K562 (cell line): ENCODE results near the gene EDDM3A. TPM values are rescaled to one million over a fixed set of nuclear protein-coding genes. Genes with fewer than 3 reads are reported as not detected.

ENCODE experiments used
- ATAC-seq: fragments of 200-7000 bp; cut with Tn5 transposase; 3 replicates; pipeline ENCODE4 v1.9.1; 2020; ENCODE audit warnings: moderate library complexity
- BruUV-seq: library from RNA; stranded (reverse); fragments of 400-500 nt; replicated peaks from 2 replicates; lab custom pipeline; 2021; lab: Mats Ljungman, UMichigan
- CTCF ChIA-PET: fragments of 300-600 bp; formaldehyde crosslinking; extraction: SDS; loops from one replicate; lab custom pipeline; 2021; ENCODE audit warnings: low intra/inter-chr PET ratio; lab: Yijun Ruan, JAX
- POLR2A ChIA-PET: fragments of 300-600, 350-650 bp; sonication (Branson Sonifier 250); formaldehyde crosslinking; extraction: SDS; loops from one replicate; lab custom pipeline; 2021; ENCODE audit warnings: antibody characterized with exemption, inconsistent platforms; lab: Yijun Ruan, JAX
- DNase-seq, 4 experiments: peaks; one replicate each; pipeline versions ENCODE4 v3.0.0 to v3.0.0-alpha.2; 2011 to 2018; ENCODE audit warnings: low spot score in 3 of 4, mixed read lengths in 3 of 4; ENCODE audit errors: extremely low read depth in 1 of 4
- FAIRE-seq: peaks from 2 replicates; lab custom pipeline; 2011; peaks lifted over from hg19 to GRCh38; lab: Jason Lieb, UNC
- H2AFZ ChIP-seq: 2 replicates; pipeline ENCODE4 v1.6.0; 2011; ENCODE audit warnings: low read depth, low read length, control low read depth, inconsistent platforms
- H3K27ac ChIP-seq: fragments of 200-600 bp; 3 replicates; pipeline ENCODE4 v1.8.0; 2011; ENCODE audit warnings: low read depth, mild to moderate bottlenecking, control low read depth, inconsistent platforms, low read length, moderate library complexity, mixed read lengths; ENCODE audit errors: extremely low read depth
- H3K27me3 ChIP-seq, 2 experiments: fragments of 300-600 bp in 1 of 2; 2 replicates in 1 of 2; 3 replicates in 1 of 2; pipeline versions ENCODE4 v1.6.0 to v1.8.0; 2011; ENCODE audit warnings: inconsistent platforms in 2 of 2, low read length in 2 of 2, mild to moderate bottlenecking in 1 of 2, mixed read lengths in 1 of 2, moderate library complexity in 1 of 2; ENCODE audit not compliant: control insufficient read depth in 2 of 2, insufficient read depth in 2 of 2
- H3K36me3 ChIP-seq: fragments of 300-600 bp; 3 replicates; pipeline ENCODE4 v1.8.0; 2011; ENCODE audit warnings: mild to moderate bottlenecking, low read length, inconsistent platforms; ENCODE audit not compliant: control insufficient read depth, insufficient read depth
- H3K4me1 ChIP-seq, 2 experiments: fragments of 200-600 bp in 1 of 2; replicated peaks in 1 of 2; 2 replicates in 1 of 2; 3 replicates in 1 of 2; pipeline versions ENCODE4 v1.5.1 to v1.8.0; 2011; ENCODE audit warnings: inconsistent platforms in 2 of 2, low read length in 2 of 2, mild to moderate bottlenecking in 1 of 2, mixed read lengths in 1 of 2, moderate library complexity in 1 of 2; ENCODE audit not compliant: control insufficient read depth in 2 of 2, insufficient read depth in 2 of 2
- H3K4me2 ChIP-seq: 2 replicates; pipeline ENCODE4 v1.6.1; 2011; ENCODE audit warnings: low read length, control low read depth, inconsistent platforms, mixed read lengths; ENCODE audit not compliant: insufficient read depth
- H3K4me3 ChIP-seq: fragments of 200-600 bp; sonication (generic), shearing (Covaris generic); 2 replicates; pipeline ENCODE4 v1.5.1; 2016; ENCODE audit warnings: control low read depth, inconsistent platforms
- H3K79me2 ChIP-seq: fragments of 200-600 bp; 3 replicates; pipeline ENCODE4 v1.8.0; 2011; ENCODE audit warnings: low read length, inconsistent platforms; ENCODE audit not compliant: control insufficient read depth, insufficient read depth
- H3K9ac ChIP-seq, 2 experiments: 2 replicates each; pipeline versions ENCODE4 v1.6.0 to v1.6.1; 2011; ENCODE audit warnings: low read depth in 2 of 2, low read length in 2 of 2, control low read depth in 1 of 2, inconsistent platforms in 1 of 2, mild to moderate bottlenecking in 1 of 2, mixed read lengths in 1 of 2; ENCODE audit not compliant: insufficient read depth in 1 of 2
- H3K9me1 ChIP-seq: one replicate; pipeline ENCODE4 v1.6.0; 2011; ENCODE audit warnings: inconsistent platforms, mild to moderate bottlenecking, low read length, moderate library complexity; ENCODE audit not compliant: control insufficient read depth, insufficient read depth
- H3K9me3 ChIP-seq: replicated peaks from 2 replicates; pipeline ENCODE4 v1.5.1; 2011; ENCODE audit warnings: low read depth, low read length, inconsistent platforms; ENCODE audit not compliant: control insufficient read depth, insufficient read depth
- H4K20me1 ChIP-seq: replicated peaks from 2 replicates; pipeline ENCODE4 v1.6.1; 2011; ENCODE audit warnings: low read length, inconsistent platforms, mixed read lengths; ENCODE audit not compliant: control insufficient read depth, insufficient read depth
- BMI1 ChIP-seq: fragments of 150-350 bp; IDR thresholded peaks from 2 replicates; pipeline ENCODE4 v1.6.1; 2014; ENCODE audit warnings: low read length
- CBX1 ChIP-seq: sonication (generic); IDR thresholded peaks from 2 replicates; pipeline ENCODE4 v1.6.1; 2016; ENCODE audit warnings: antibody characterized with exemption, low read depth, mild to moderate bottlenecking
- CTBP1 ChIP-seq: fragments of 450-650 bp; IDR thresholded peaks from 2 replicates; pipeline ENCODE4 v1.6.1; 2016; ENCODE audit warnings: borderline replicate concordance
- EZH2 ChIP-seq: IDR thresholded peaks from 2 replicates; pipeline ENCODE4 v1.6.1; 2012; ENCODE audit warnings: low read depth, mild to moderate bottlenecking, inconsistent platforms, low read length, borderline replicate concordance
- HMG20B ChIP-seq: fragments of 250-450 bp; sonication (Bioruptor Pico); IDR thresholded peaks from 2 replicates; pipeline ENCODE4 v1.5.0; 2021; ENCODE audit warnings: mild to moderate bottlenecking
- HNRNPH1 ChIP-seq: fragments of 200-400 bp; formaldehyde crosslinking; optimal IDR thresholded peaks from 2 replicates; pipeline ENCODE3; 2017; ENCODE audit warnings: low read depth, mild to moderate bottlenecking, low read length, moderate library complexity
- KLF6 ChIP-seq: fragments of 250-450 bp; sonication (Bioruptor Pico); IDR thresholded peaks from 2 replicates; pipeline ENCODE4 v1.4.0; 2020; ENCODE audit warnings: mild to moderate bottlenecking, moderate library complexity, borderline replicate concordance
- MAZ ChIP-seq, 2 experiments: fragments of 450-650 bp in 1 of 2; sonication (generic) in 1 of 2; formaldehyde crosslinking; IDR thresholded peaks in 1 of 2; conservative IDR thresholded peaks in 1 of 2; 2 replicates each; pipeline versions ENCODE4 v1.4.0 to v1.5.0; 2020; ENCODE audit warnings: mild to moderate bottlenecking in 1 of 2, missing genetic modification reagents in 1 of 2
- SRSF9 ChIP-seq: fragments of 200-400 bp; formaldehyde crosslinking; IDR thresholded peaks from 2 replicates; pipeline ENCODE4 v1.6.1; 2017; ENCODE audit warnings: low read depth, low read length, borderline replicate concordance
- TCF7L2 ChIP-seq: fragments of 150-350 bp; IDR thresholded peaks from 2 replicates; pipeline ENCODE4 v1.6.1; 2016; ENCODE audit warnings: low read depth, mild to moderate bottlenecking, low read length, moderate library complexity
- WGBS: fragments of 100-300 bp; shearing (Covaris generic); methylation state at CpG from one replicate; pipeline ENCODE4 v1.1.6; 2016; ENCODE audit warnings: low coverage, mixed read lengths; ENCODE audit not compliant: insufficient coverage; ENCODE audit errors: missing lambda C conversion rate; 5-methylcytosine and 5-hydroxymethylcytosine counted together
- in situ Hi-C: fragments of 300-500 bp; cut with MboI; formaldehyde crosslinking; loops from 4 replicates; pipeline ENCODE4 v1.15.0; 2018; ENCODE audit warnings: inconsistent platforms, mixed read lengths
- intact Hi-C: fragments of 100-400 bp; cut with micrococcal nuclease; formaldehyde crosslinking; loops from 2 replicates; pipeline ENCODE4 v1.14.2; 2022
- polyA plus RNA-seq, 8 experiments: library from polyadenylated mRNA; depleted of rRNA in 4 of 8; stranded (reverse) in 5 of 8; unstranded in 3 of 8; fragments of >200 nt; fragmentation: Nextera tagmentation in 2 of 8; fragmentation: Illumina TruSeq in 1 of 8; extraction: Ambion mirVana in 2 of 8; extraction: Trizol in 1 of 8; gene quantifications; 2 replicates each; pipeline versions ENCODE4 v1.2.1 to v1.2.3, GENCODE V29; 2011 to 2014; ENCODE audit warnings: inconsistent platforms in 1 of 8, missing spikeins in 1 of 8
- total RNA-seq, 7 experiments: library from RNA; depleted of rRNA in 6 of 7; stranded (reverse); fragments of >200 nt in 6 of 7; fragmentation: Illumina TruSeq in 2 of 7; extraction: Trizol in 2 of 7; gene quantifications; 2 replicates each; pipeline versions ENCODE4 v1.2.1 to v1.2.3, GENCODE V29; 2011 to 2021; ENCODE audit warnings: low replicate concordance in 1 of 7
- TF ChIP-seq, protein P1 (sequence below): sonication (generic); formaldehyde crosslinking; IDR thresholded peaks from 2 replicates; pipeline ENCODE4 v1.9.0; 2022; ENCODE audit warnings: mild to moderate bottlenecking, missing genetic modification reagents

EDDM3A gene
- total and polyA plus RNA-seq, 9 of the 15 experiments (the other 6 are each of a cell fraction or from before 2014, with no cell fraction given), result not detected

DNA sequence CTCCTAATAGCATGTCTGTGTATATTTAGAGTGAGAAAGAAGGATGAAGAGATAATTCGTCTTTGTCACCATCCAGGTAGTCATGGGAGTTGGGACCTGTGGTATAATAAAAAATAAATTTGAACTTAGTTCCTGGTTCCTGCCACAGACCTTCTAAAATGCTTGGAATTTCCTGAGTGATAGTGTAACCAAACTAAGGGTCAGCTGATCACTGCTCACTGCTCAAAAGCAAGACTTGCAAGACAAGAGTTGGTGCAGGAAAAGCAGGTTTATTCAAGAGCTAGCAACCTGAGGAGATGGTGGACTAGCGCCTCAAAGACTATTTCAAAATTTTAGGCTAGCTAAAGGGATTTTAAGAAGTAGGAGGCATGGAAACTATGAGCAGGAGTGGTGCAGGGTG, 38.1 kb upstream of the EDDM3A start (continued):
- TF ChIP-seq, protein P1, sequence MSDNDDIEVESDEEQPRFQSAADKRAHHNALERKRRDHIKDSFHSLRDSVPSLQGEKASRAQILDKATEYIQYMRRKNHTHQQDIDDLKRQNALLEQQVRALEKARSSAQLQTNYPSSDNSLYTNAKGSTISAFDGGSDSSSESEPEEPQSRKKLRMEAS (CRISPR knock-in tag), result no peak
- no peak for TF ChIP-seq TCF7L2
- TF ChIP-seq, all 486 proteins: peak for 0

DNA sequence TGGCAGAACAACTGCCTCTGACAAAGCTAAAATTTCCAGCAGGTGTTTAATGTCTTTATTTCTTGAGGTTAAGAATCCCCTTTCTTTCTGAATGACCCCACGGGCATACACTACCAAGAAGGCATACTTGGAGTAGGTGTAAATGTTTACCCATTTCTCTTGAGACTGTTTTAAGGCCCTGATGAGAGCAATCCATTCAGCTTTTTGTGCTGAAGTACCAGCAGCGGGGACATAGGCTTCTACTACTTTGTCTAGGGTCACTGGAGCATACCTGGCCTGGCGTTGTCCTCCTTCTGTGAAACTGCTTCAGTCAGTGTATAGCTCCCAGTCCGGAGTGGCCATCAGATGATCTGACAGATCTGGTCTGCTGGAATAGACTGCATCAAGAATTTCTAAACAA, 34.4 kb upstream of the EDDM3A start:
- Histone ChIP-seq H3K9me1 (no peaks in the 10 kb centered on the region), H3K27ac (no peak overlapping the region), H3K36me3 (no peaks in the 10 kb centered on the region), H3K4me2 (0 out of 2 replicates have a peak overlapping the region, but pooled peaks have one; percentile 7), H3K4me1 (peaks cover 0 to 2% of the 10 kb centered on the region in 2 experiments; a peak in 3 of 5 replicates), H2AFZ (no peak overlapping the region), H3K4me3 (no peak overlapping the region), H3K9ac (no peak overlapping the region), H3K27me3 (peaks cover 0 to 5% of the 10 kb centered on the region in 2 experiments; a peak in 1 of 5 replicates), H4K20me1 (no peaks in the 10 kb centered on the region), H3K9me3 (no peaks in the 10 kb centered on the region), H3K79me2 (no peaks in the 10 kb centered on the region)
- TF ChIP-seq CBX1, result no peak
- TF ChIP-seq HNRNPH1, result no peak
- TF ChIP-seq MAZ (CRISPR knock-in tag; conservative IDR thresholded peaks at IDR 0.05 in 1 of 2, IDR thresholded peaks at IDR 0.05 in 1 of 2), result no peak
- no peak for TF ChIP-seq BMI1
- TF ChIP-seq HMG20B (CRISPR knock-in tag), result no peak
- no peak for TF ChIP-seq KLF6 (CRISPR knock-in tag)
- TF ChIP-seq CTBP1, result no peak
- TF ChIP-seq SRSF9, result no peak
- no peak for TF ChIP-seq EZH2
- FAIRE-seq (no peak), ATAC-seq (no peak; the same call in 2 of the 3 replicates), DNase-seq (no peak)
- POLR2A ChIA-PET, result interaction anchor here (0.6 to 0.8 kb wide), 3 partner anchors 24 to 113 kb away, joined by 3 read pairs; partner anchors contain the start of gene EDDM3A
- CTCF ChIA-PET, result no interaction called here
- 5% methylated on average over 4 of the region's 4 CpGs for WGBS
- in situ Hi-C loops, result loop anchor here (25.0 kb wide), 1 partner anchor 251 kb away; the partner anchor contains the start of gene RNASE2
- BruUV-seq, result no TSS peak
- intact Hi-C loops, result no loop called here
